Suprapubic skin (tissue), 4 donors: ENCODE data around the gene RGMB.

ENCODE experiments used
- CTCF ChIP-seq, 2 donors: fragments of 200-600 bp in 1 of 2; fragments of 450-650 bp in 1 of 2; sonication (generic) in 1 of 2; IDR thresholded peaks; one replicate each; pipeline ENCODE4 v1.5.1; 2016 to 2019; ENCODE audit warnings: antibody characterized with exemption in 2 of 2, mild to moderate bottlenecking in 1 of 2, moderate library complexity in 1 of 2
- EP300 ChIP-seq: sonication (generic); formaldehyde crosslinking; IDR thresholded peaks from one replicate; pipeline ENCODE4 v1.6.1; 2017; ENCODE audit warnings: antibody characterized with exemption
- POLR2A ChIP-seq, 2 donors: fragments of 450-650 bp; IDR thresholded peaks; one replicate each; pipeline ENCODE4 v1.6.1; 2017; ENCODE audit warnings: antibody characterized with exemption in 2 of 2, mild to moderate bottlenecking in 2 of 2, moderate library complexity in 2 of 2
- POLR2AphosphoS5 ChIP-seq, 3 donors: sonication (generic); formaldehyde crosslinking; IDR thresholded peaks; one replicate each; pipeline ENCODE4 v1.6.1; 2017; ENCODE audit warnings: antibody characterized with exemption in 3 of 3

- no peak for TF ChIP-seq CTCF (IDR thresholded peaks at IDR 0.05)
- no peak for TF ChIP-seq POLR2A (IDR thresholded peaks at IDR 0.05)
- no peak for TF ChIP-seq EP300
- TF ChIP-seq POLR2AphosphoS5 (IDR thresholded peaks at IDR 0.05): no peak
Measured at GRCh38 chr5:98827588-98828284, 54.3 kb downstream of the RGMB start.
